ENCODE results near the gene SLC13A4.
"Not testable (repeated sequence)": the region's sequence is repeated elsewhere in the genome, so short reads cannot be mapped to it uniquely, and the experiment has no call there.

The SLC13A4 gene

GRCh38 chr7:135737306-135737647 lies 9.3 kb upstream of the SLC13A4 start:
- not testable (repeated sequence) for H3K79me2 ChIP-seq (ENCODE audit: control insufficient read depth, insufficient read depth, low read length, poor library complexity); H3K4me2 ChIP-seq (ENCODE audit: low read length); H3K27me3 ChIP-seq (ENCODE audit: insufficient read depth, low read length); H3K4me3 ChIP-seq (ENCODE audit: low read depth, low read length); H2BK5ac ChIP-seq (ENCODE audit: low read depth, low read length, poor library complexity); H3K4ac ChIP-seq (ENCODE audit: low read depth, low read length); H3K9ac ChIP-seq (ENCODE audit: low read length); H3K27ac ChIP-seq (ENCODE audit: low read depth, low read length); H3K18ac ChIP-seq (ENCODE audit: low read length); H4K8ac ChIP-seq (ENCODE audit: low read depth, low read length); H3K14ac ChIP-seq (ENCODE audit: low read length); H4K12ac ChIP-seq (ENCODE audit: low read depth, low read length); H2BK120ac ChIP-seq (ENCODE audit: insufficient read depth, low read length, poor library complexity); DNase-seq; H3K9me3 ChIP-seq (ENCODE audit: insufficient read depth, low read depth, low read length); H2AFZ ChIP-seq (ENCODE audit: insufficient read depth, low read length, poor library complexity); H3K4me1 ChIP-seq (ENCODE audit: control insufficient read depth in 1 of 2, insufficient read depth in 2 of 2, low read length in 2 of 2); H3K23ac ChIP-seq (ENCODE audit: low read length); H2AK5ac ChIP-seq (ENCODE audit: low read length); H3K36me3 ChIP-seq (ENCODE audit: control insufficient read depth in 1 of 2, insufficient read depth in 2 of 2, low read length in 2 of 2); H4K91ac ChIP-seq (ENCODE audit: low read depth, low read length)
- WGBS (ENCODE audit: extremely low coverage, insufficient coverage, insufficient read length), result no CpG with 5 or more reads among the region's 10 CpGs
- Histone ChIP-seq H2BK12ac (ENCODE audit: low read length) (peak overlapping the region; percentile 9), H3K79me1 (ENCODE audit: low read length) (peaks cover 13% of the 10 kb centered on the region)

GRCh38 chr7:135736586-135737305 lies 8.8 kb upstream of the SLC13A4 start:
- no CpG with 5 or more reads among the region's 6 CpGs for WGBS (ENCODE audit: extremely low coverage, insufficient coverage, insufficient read length)
- no peak overlapping the region for H3K9ac ChIP-seq (ENCODE audit: low read length)
- H2AK5ac ChIP-seq (ENCODE audit: low read length), result no peak overlapping the region
- no peaks in the 10 kb centered on the region for H3K9me3 ChIP-seq (ENCODE audit: insufficient read depth, low read depth, low read length)
- no peak overlapping the region for H4K12ac ChIP-seq (ENCODE audit: low read depth, low read length)
- H3K4me2 ChIP-seq (ENCODE audit: low read length), result no peak overlapping the region
- no peaks in the 10 kb centered on the region for H3K79me2 ChIP-seq (ENCODE audit: control insufficient read depth, insufficient read depth, low read length, poor library complexity)
- no peak overlapping the region for H2AFZ ChIP-seq (ENCODE audit: insufficient read depth, low read length, poor library complexity)
- DNase-seq, result no peak
- no peak overlapping the region for H3K14ac ChIP-seq (ENCODE audit: low read length)
- H3K36me3 ChIP-seq (ENCODE audit: control insufficient read depth in 1 of 2, insufficient read depth in 2 of 2, low read length in 2 of 2), result no peaks in the 10 kb centered on the region
- no peak overlapping the region for H3K23ac ChIP-seq (ENCODE audit: low read length)
- no peak overlapping the region for H4K8ac ChIP-seq (ENCODE audit: low read depth, low read length)
- H3K18ac ChIP-seq (ENCODE audit: low read length), result no peak overlapping the region
- H2BK5ac ChIP-seq (ENCODE audit: low read depth, low read length, poor library complexity), result no peak overlapping the region
- H2BK12ac ChIP-seq (ENCODE audit: low read length), result peak overlapping the region; percentile 60
- H3K4ac ChIP-seq (ENCODE audit: low read depth, low read length), result no peak overlapping the region
- no peak overlapping the region for H2BK120ac ChIP-seq (ENCODE audit: insufficient read depth, low read length, poor library complexity)
- no peak overlapping the region for H4K91ac ChIP-seq (ENCODE audit: low read depth, low read length)
- peaks cover 5 to 6% of the 10 kb centered on the region in 2 experiments for H3K4me1 ChIP-seq (ENCODE audit: control insufficient read depth in 1 of 2, insufficient read depth in 2 of 2, low read length in 2 of 2)
- H3K79me1 ChIP-seq (ENCODE audit: low read length), result peaks cover 15% of the 10 kb centered on the region
- no peak overlapping the region for H3K27ac ChIP-seq (ENCODE audit: low read depth, low read length)
- H3K4me3 ChIP-seq (ENCODE audit: low read depth, low read length), result no peak overlapping the region
- no peaks in the 10 kb centered on the region for H3K27me3 ChIP-seq (ENCODE audit: insufficient read depth, low read length)

GRCh38 chr7:135734343-135734689 lies 6.3 kb upstream of the SLC13A4 start:
- peak overlapping the region; percentile 28 for H2AK5ac ChIP-seq (ENCODE audit: low read length)
- peak overlapping the region; percentile 63 for H4K8ac ChIP-seq (ENCODE audit: low read depth, low read length)
- H3K27me3 ChIP-seq (ENCODE audit: insufficient read depth, low read length), result no peaks in the 10 kb centered on the region
- no peaks in the 10 kb centered on the region for H3K36me3 ChIP-seq (ENCODE audit: control insufficient read depth in 1 of 2, insufficient read depth in 2 of 2, low read length in 2 of 2)
- H3K79me1 ChIP-seq (ENCODE audit: low read length), result peaks cover 12% of the 10 kb centered on the region
- no peak overlapping the region for H3K4me2 ChIP-seq (ENCODE audit: low read length)
- peak overlapping the region; percentile 3 for H2AFZ ChIP-seq (ENCODE audit: insufficient read depth, low read length, poor library complexity)
- H3K18ac ChIP-seq (ENCODE audit: low read length), result peak overlapping the region; percentile 16
- H3K4me3 ChIP-seq (ENCODE audit: low read depth, low read length), result no peak overlapping the region
- peak overlapping the region; percentile 77 for H2BK12ac ChIP-seq (ENCODE audit: low read length)
- no peak overlapping the region for H4K12ac ChIP-seq (ENCODE audit: low read depth, low read length)
- H4K91ac ChIP-seq (ENCODE audit: low read depth, low read length), result peak overlapping the region; percentile 63
- H3K79me2 ChIP-seq (ENCODE audit: control insufficient read depth, insufficient read depth, low read length, poor library complexity), result no peaks in the 10 kb centered on the region
- peak overlapping the region; percentile 43 for H2BK5ac ChIP-seq (ENCODE audit: low read depth, low read length, poor library complexity)
- DNase-seq, result no peak
- H3K4ac ChIP-seq (ENCODE audit: low read depth, low read length), result no peak overlapping the region
- H2BK120ac ChIP-seq (ENCODE audit: insufficient read depth, low read length, poor library complexity), result peak overlapping the region; percentile 3
- H3K9ac ChIP-seq (ENCODE audit: low read length), result no peak overlapping the region
- no peaks in the 10 kb centered on the region for H3K9me3 ChIP-seq (ENCODE audit: insufficient read depth, low read depth, low read length)
- H3K23ac ChIP-seq (ENCODE audit: low read length), result no peak overlapping the region
- no CpG with 5 or more reads among the region's 1 CpG for WGBS (ENCODE audit: extremely low coverage, insufficient coverage, insufficient read length)
- peaks cover 5 to 6% of the 10 kb centered on the region in 2 experiments for H3K4me1 ChIP-seq (ENCODE audit: control insufficient read depth in 1 of 2, insufficient read depth in 2 of 2, low read length in 2 of 2)
- peak overlapping the region; percentile 56 for H3K27ac ChIP-seq (ENCODE audit: low read depth, low read length)
- no peak overlapping the region for H3K14ac ChIP-seq (ENCODE audit: low read length)

GRCh38 chr7:135733603-135734342 lies 5.8 kb upstream of the SLC13A4 start:
- Histone ChIP-seq H3K4me3 (ENCODE audit: low read depth, low read length) (no peak overlapping the region), H4K91ac (ENCODE audit: low read depth, low read length) (peak overlapping the region; percentile 70), H3K79me2 (ENCODE audit: control insufficient read depth, insufficient read depth, low read length, poor library complexity) (no peaks in the 10 kb centered on the region), H2AK5ac (ENCODE audit: low read length) (peak overlapping the region; percentile 28), H3K23ac (ENCODE audit: low read length) (no peak overlapping the region), H3K27me3 (ENCODE audit: insufficient read depth, low read length) (no peaks in the 10 kb centered on the region), H2BK5ac (ENCODE audit: low read depth, low read length, poor library complexity) (peak overlapping the region; percentile 43), H3K9me3 (ENCODE audit: insufficient read depth, low read depth, low read length) (no peaks in the 10 kb centered on the region), H3K4ac (ENCODE audit: low read depth, low read length) (peak overlapping the region; percentile 16), H3K9ac (ENCODE audit: low read length) (no peak overlapping the region), H3K27ac (ENCODE audit: low read depth, low read length) (peak overlapping the region; percentile 56), H3K4me1 (ENCODE audit: control insufficient read depth in 1 of 2, insufficient read depth in 2 of 2, low read length in 2 of 2) (peaks cover 5 to 6% of the 10 kb centered on the region in 2 experiments), H2BK120ac (ENCODE audit: insufficient read depth, low read length, poor library complexity) (peak overlapping the region; percentile 45), H2AFZ (ENCODE audit: insufficient read depth, low read length, poor library complexity) (peak overlapping the region; percentile 3), H3K79me1 (ENCODE audit: low read length) (peaks cover 12% of the 10 kb centered on the region), H3K36me3 (ENCODE audit: control insufficient read depth in 1 of 2, insufficient read depth in 2 of 2, low read length in 2 of 2) (no peaks in the 10 kb centered on the region), H2BK12ac (ENCODE audit: low read length) (peak overlapping the region; percentile 77), H3K14ac (ENCODE audit: low read length) (peak overlapping the region; percentile 51), H4K12ac (ENCODE audit: low read depth, low read length) (no peak overlapping the region), H4K8ac (ENCODE audit: low read depth, low read length) (peak overlapping the region; percentile 63), H3K18ac (ENCODE audit: low read length) (peak overlapping the region; percentile 16), H3K4me2 (ENCODE audit: low read length) (no peak overlapping the region)
- peak in 1 of 2 donors; percentile 49 for DNase-seq
- WGBS (ENCODE audit: extremely low coverage, insufficient coverage, insufficient read length), result no CpG with 5 or more reads among the region's 21 CpGs
